Measurements from ENCODE around the gene PTPRN2. TPM values are rescaled to one million over a fixed set of nuclear protein-coding genes. Genes with fewer than 3 reads are reported as not detected.
A peak's percentile ranks its signal among the peaks of the same experiment; 100 is the strongest.
"Not testable (repeated sequence)": the region's sequence is repeated elsewhere in the genome, so short reads cannot be mapped to it uniquely, and the experiment has no call there.

The PTPRN2 gene
- total and polyA plus RNA-seq, 2 donors: 1.7 to 1.9 TPM

- Histone ChIP-seq H3K27me3 (ENCODE audit: control insufficient read depth in 2 of 2, insufficient read depth in 1 of 2, low read length in 1 of 2) (no peaks in the 10 kb centered on the region), H3K4me3 (ENCODE audit: low read length in 2 of 2) (no peak overlapping the region), H3K27ac (ENCODE audit: low read depth in 1 of 2, low read length in 1 of 2) (no peak overlapping the region), H3K4me1 (ENCODE audit: control insufficient read depth in 2 of 2, insufficient read depth in 2 of 2, low read length in 2 of 2) (no peaks in the 10 kb centered on the region), H3K9me3 (ENCODE audit: control insufficient read depth in 2 of 2, insufficient read depth in 1 of 2, low read length in 1 of 2) (no peaks in the 10 kb centered on the region), H3K36me3 (ENCODE audit: control insufficient read depth in 2 of 2, insufficient read depth in 2 of 2, low read length in 1 of 2) (no peaks in the 10 kb centered on the region)
- no peak for DNase-seq (ENCODE audit: low read depth in 6 of 9, low spot score in 9 of 9)
- WGBS: 91% methylated on average over 13 of the region's 13 CpGs
These were observed 177.8 kb downstream of the PTPRN2 start for GRCh38 chr7:158409816-158410330.

DNA sequence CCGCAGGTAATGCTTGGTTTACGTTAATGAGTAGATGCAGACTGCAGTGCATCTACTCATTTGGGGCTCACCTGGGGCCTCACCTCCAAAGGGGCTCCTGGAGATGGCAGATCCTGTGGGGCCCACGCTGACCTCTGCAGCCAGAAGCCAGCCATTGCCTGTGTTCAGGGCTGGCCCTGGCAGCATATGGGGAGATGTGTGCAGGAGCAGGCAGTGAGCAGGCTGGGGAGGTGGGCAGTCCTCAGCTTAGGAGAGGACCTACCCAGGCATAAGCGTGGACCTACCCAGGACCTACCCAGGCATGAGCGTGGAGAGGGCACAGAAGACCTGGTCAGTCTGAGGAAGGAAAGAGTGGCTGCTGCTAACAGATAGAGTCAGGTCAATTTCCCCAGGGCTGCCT lies 178.5 kb downstream of the PTPRN2 start:
- Histone ChIP-seq H3K27ac (ENCODE audit: low read depth in 1 of 2, low read length in 1 of 2) (no peak overlapping the region), H3K4me1 (ENCODE audit: control insufficient read depth in 2 of 2, insufficient read depth in 2 of 2, low read length in 2 of 2) (no peaks in the 10 kb centered on the region), H3K9me3 (ENCODE audit: control insufficient read depth in 2 of 2, insufficient read depth in 1 of 2, low read length in 1 of 2) (no peaks in the 10 kb centered on the region), H3K27me3 (ENCODE audit: control insufficient read depth in 2 of 2, insufficient read depth in 1 of 2, low read length in 1 of 2) (no peaks in the 10 kb centered on the region), H3K4me3 (ENCODE audit: low read length in 2 of 2) (no peak overlapping the region), H3K36me3 (ENCODE audit: control insufficient read depth in 2 of 2, insufficient read depth in 2 of 2, low read length in 1 of 2) (no peaks in the 10 kb centered on the region)
- 97% methylated on average over 5 of the region's 5 CpGs for WGBS
- DNase-seq (ENCODE audit: low read depth in 6 of 9, low spot score in 9 of 9): no peak

- Histone ChIP-seq H3K27me3 (ENCODE audit: control insufficient read depth in 2 of 2, insufficient read depth in 1 of 2, low read length in 1 of 2) (no peaks in the 10 kb centered on the region), H3K4me3 (ENCODE audit: low read length in 2 of 2) (no peak overlapping the region), H3K36me3 (ENCODE audit: control insufficient read depth in 2 of 2, insufficient read depth in 2 of 2, low read length in 1 of 2) (no peaks in the 10 kb centered on the region), H3K27ac (ENCODE audit: low read depth in 1 of 2, low read length in 1 of 2) (no peak overlapping the region), H3K4me1 (ENCODE audit: control insufficient read depth in 2 of 2, insufficient read depth in 2 of 2, low read length in 2 of 2) (no peaks in the 10 kb centered on the region), H3K9me3 (ENCODE audit: control insufficient read depth in 2 of 2, insufficient read depth in 1 of 2, low read length in 1 of 2) (no peaks in the 10 kb centered on the region)
- no peak for DNase-seq (ENCODE audit: low read depth in 6 of 9, low spot score in 9 of 9)
- 49% methylated on average over 12 of the region's 12 CpGs for WGBS
These were observed 179.2 kb downstream of the PTPRN2 start for GRCh38 chr7:158408318-158408920.

GRCh38 chr7:158407581-158408317 lies 179.9 kb downstream of the PTPRN2 start:
- Histone ChIP-seq H3K27me3 (ENCODE audit: control insufficient read depth in 2 of 2, insufficient read depth in 1 of 2, low read length in 1 of 2) (no peaks in the 10 kb centered on the region), H3K36me3 (ENCODE audit: control insufficient read depth in 2 of 2, insufficient read depth in 2 of 2, low read length in 1 of 2) (no peaks in the 10 kb centered on the region), H3K9me3 (ENCODE audit: control insufficient read depth in 2 of 2, insufficient read depth in 1 of 2, low read length in 1 of 2) (no peaks in the 10 kb centered on the region), H3K27ac (ENCODE audit: low read depth in 1 of 2, low read length in 1 of 2) (no peak overlapping the region), H3K4me3 (ENCODE audit: low read length in 2 of 2) (no peak overlapping the region), H3K4me1 (ENCODE audit: control insufficient read depth in 2 of 2, insufficient read depth in 2 of 2, low read length in 2 of 2) (no peaks in the 10 kb centered on the region)
- 81% methylated on average over 17 of the region's 17 CpGs for WGBS
- DNase-seq (ENCODE audit: low read depth in 6 of 9, low spot score in 9 of 9): peak in 4 of 9 donors; percentile 10 to 52 (median 24)

DNA sequence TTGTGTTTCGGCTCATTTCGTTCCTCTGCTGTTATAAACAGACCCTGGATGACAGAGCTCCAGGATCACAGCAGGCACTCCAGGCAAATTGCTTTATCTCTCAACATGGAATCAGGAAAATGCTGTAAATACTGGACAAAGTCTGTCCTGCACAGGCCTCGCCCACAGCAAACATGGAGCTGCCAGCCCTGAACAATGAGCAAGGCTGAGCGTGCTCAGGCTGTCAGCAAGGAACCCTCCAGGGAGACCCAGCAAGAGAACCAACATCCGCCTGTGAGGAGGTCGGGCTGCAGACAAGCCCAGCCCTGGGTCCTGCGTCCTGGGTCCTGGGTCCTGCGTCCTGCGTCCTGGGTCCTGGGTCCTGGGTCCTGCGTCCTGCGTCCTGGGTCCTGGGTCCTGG lies 180.8 kb downstream of the PTPRN2 start:
- Histone ChIP-seq H3K9me3 (ENCODE audit: control insufficient read depth in 2 of 2, insufficient read depth in 1 of 2, low read length in 1 of 2) (no peaks in the 10 kb centered on the region), H3K4me3 (ENCODE audit: low read length in 2 of 2) (no peak overlapping the region), H3K27ac (ENCODE audit: low read depth in 1 of 2, low read length in 1 of 2) (no peak overlapping the region), H3K4me1 (ENCODE audit: control insufficient read depth in 2 of 2, insufficient read depth in 2 of 2, low read length in 2 of 2) (no peaks in the 10 kb centered on the region), H3K36me3 (ENCODE audit: control insufficient read depth in 2 of 2, insufficient read depth in 2 of 2, low read length in 1 of 2) (no peaks in the 10 kb centered on the region), H3K27me3 (ENCODE audit: control insufficient read depth in 2 of 2, insufficient read depth in 1 of 2, low read length in 1 of 2) (no peaks in the 10 kb centered on the region)
- WGBS: 96% methylated on average over 11 of the region's 11 CpGs
- DNase-seq (ENCODE audit: low read depth in 6 of 9, low spot score in 9 of 9): no peak

- H3K4me1 ChIP-seq (ENCODE audit: control insufficient read depth in 2 of 2, insufficient read depth in 2 of 2, low read length in 2 of 2): no peaks in the 10 kb centered on the region
- no peak overlapping the region for H3K27ac ChIP-seq (ENCODE audit: low read depth in 1 of 2, low read length in 1 of 2)
- H3K4me3 ChIP-seq (ENCODE audit: low read length in 2 of 2): no peak overlapping the region
- no peaks in the 10 kb centered on the region for H3K27me3 ChIP-seq (ENCODE audit: control insufficient read depth in 2 of 2, insufficient read depth in 1 of 2, low read length in 1 of 2)
- H3K9me3 ChIP-seq (ENCODE audit: control insufficient read depth in 2 of 2, insufficient read depth in 1 of 2, low read length in 1 of 2): no peaks in the 10 kb centered on the region
- DNase-seq (ENCODE audit: low read depth in 6 of 9, low spot score in 9 of 9): no peak
- WGBS: 94% methylated on average over 10 of the region's 10 CpGs
- no peaks in the 10 kb centered on the region for H3K36me3 ChIP-seq (ENCODE audit: control insufficient read depth in 2 of 2, insufficient read depth in 2 of 2, low read length in 1 of 2)
These were observed 181.3 kb downstream of the PTPRN2 start for GRCh38 chr7:158406364-158406763.

DNA sequence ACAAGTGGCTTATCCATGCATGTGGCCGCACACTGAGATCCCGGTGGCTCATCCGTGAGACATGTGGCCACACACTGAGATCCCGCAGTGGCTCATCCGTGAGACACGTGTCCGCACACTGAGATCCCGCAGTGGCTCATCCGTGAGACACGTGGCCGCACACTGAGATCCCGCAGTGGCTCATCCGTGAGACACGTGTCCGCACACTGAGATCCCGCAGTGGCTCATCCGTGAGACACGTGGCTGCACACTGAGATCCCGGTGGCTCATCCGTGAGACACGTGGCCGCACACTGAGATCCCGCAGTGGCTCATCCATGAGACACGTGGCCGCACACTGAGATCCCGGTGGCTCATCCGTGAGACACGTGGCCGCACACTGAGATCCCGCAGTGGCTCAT lies 181.9 kb downstream of the PTPRN2 start:
- not testable (repeated sequence) for H3K9me3 ChIP-seq (ENCODE audit: control insufficient read depth in 2 of 2, insufficient read depth in 1 of 2, low read length in 1 of 2); H3K4me3 ChIP-seq (ENCODE audit: low read length in 2 of 2); H3K27me3 ChIP-seq (ENCODE audit: control insufficient read depth in 2 of 2, insufficient read depth in 1 of 2, low read length in 1 of 2); H3K27ac ChIP-seq (ENCODE audit: low read depth in 1 of 2, low read length in 1 of 2); H3K36me3 ChIP-seq (ENCODE audit: control insufficient read depth in 2 of 2, insufficient read depth in 2 of 2, low read length in 1 of 2); H3K4me1 ChIP-seq (ENCODE audit: control insufficient read depth in 2 of 2, insufficient read depth in 2 of 2, low read length in 2 of 2); DNase-seq (ENCODE audit: low read depth in 6 of 9, low spot score in 9 of 9)
- WGBS: 98% methylated on average over 30 of the region's 30 CpGs

DNA sequence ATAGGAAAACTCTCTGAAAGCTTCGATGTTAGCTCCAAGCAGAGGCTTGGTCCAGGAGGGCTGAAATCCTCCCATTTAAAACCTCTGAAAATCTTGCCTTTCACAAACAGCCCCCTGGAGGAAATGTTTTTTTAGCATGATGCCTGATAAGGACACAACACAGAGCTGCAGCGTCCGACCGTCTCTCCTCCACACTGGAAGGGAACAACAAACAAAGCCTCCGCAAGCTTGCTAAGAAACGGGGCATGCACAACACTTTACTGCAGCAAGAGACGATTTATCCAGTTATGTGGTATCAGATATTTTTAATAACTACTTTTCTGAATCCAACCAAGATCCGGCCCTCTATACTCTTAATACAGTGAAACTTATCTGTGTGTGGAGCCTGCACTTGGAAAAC lies 182.3 kb downstream of the PTPRN2 start:
- WGBS: 74% methylated on average over 8 of the region's 8 CpGs
- Histone ChIP-seq H3K27ac (ENCODE audit: low read depth in 1 of 2, low read length in 1 of 2) (no peak overlapping the region), H3K4me1 (ENCODE audit: control insufficient read depth in 2 of 2, insufficient read depth in 2 of 2, low read length in 2 of 2) (no peaks in the 10 kb centered on the region), H3K36me3 (ENCODE audit: control insufficient read depth in 2 of 2, insufficient read depth in 2 of 2, low read length in 1 of 2) (no peaks in the 10 kb centered on the region), H3K4me3 (ENCODE audit: low read length in 2 of 2) (no peak overlapping the region), H3K27me3 (ENCODE audit: control insufficient read depth in 2 of 2, insufficient read depth in 1 of 2, low read length in 1 of 2) (no peaks in the 10 kb centered on the region), H3K9me3 (ENCODE audit: control insufficient read depth in 2 of 2, insufficient read depth in 1 of 2, low read length in 1 of 2) (no peaks in the 10 kb centered on the region)
- no peak for DNase-seq (ENCODE audit: low read depth in 6 of 9, low spot score in 9 of 9)

DNA sequence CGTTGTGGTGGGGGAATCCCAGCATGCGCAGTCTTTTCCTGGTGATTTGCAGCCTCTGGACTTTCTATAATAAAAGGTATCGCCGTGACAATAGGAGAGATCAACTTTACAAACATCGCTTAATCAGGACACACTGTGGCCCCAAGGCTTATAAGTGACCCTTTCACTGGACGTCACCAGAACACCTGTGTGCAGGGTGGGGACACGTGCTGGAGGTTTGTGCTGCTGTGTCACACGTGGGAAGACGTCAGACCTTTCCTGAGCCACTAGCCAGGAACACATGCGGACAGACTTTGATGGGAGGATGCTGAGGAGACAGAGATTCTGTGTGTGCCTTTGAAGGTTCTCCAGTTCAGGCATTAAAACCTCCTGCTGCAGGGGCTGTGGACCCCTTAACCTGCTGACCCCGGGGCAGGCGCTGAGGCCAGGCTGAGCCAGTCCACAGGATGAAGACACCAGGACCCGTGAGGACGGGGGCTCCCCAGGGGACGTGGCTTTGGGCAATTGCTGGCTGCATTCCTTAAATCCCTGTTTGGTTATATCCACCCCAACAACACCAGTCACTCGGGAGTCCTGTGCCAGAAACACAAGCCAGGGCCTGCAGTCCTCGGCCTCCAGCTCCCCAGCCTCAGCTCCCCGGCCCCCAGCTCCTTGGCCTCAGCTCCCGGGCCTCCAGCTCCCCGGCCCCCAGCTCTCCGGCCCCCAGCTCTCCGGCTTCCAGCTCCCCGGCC lies 183.4 kb downstream of the PTPRN2 start:
- Histone ChIP-seq H3K36me3 (ENCODE audit: control insufficient read depth in 2 of 2, insufficient read depth in 2 of 2, low read length in 1 of 2) (no peaks in the 10 kb centered on the region), H3K27ac (ENCODE audit: low read depth in 1 of 2, low read length in 1 of 2) (no peak overlapping the region), H3K4me3 (ENCODE audit: low read length in 2 of 2) (no peak overlapping the region), H3K4me1 (ENCODE audit: control insufficient read depth in 2 of 2, insufficient read depth in 2 of 2, low read length in 2 of 2) (no peaks in the 10 kb centered on the region), H3K27me3 (ENCODE audit: control insufficient read depth in 2 of 2, insufficient read depth in 1 of 2, low read length in 1 of 2) (no peaks in the 10 kb centered on the region), H3K9me3 (ENCODE audit: control insufficient read depth in 2 of 2, insufficient read depth in 1 of 2, low read length in 1 of 2) (no peaks in the 10 kb centered on the region)
- WGBS: 85% methylated on average over 23 of the region's 23 CpGs
- DNase-seq (ENCODE audit: low read depth in 6 of 9, low spot score in 9 of 9): no peak

Data from thymus (tissue), 11 donors.